ENCODE data around the gene FOXD4L1.
"Not testable (repeated sequence)": the region's sequence is repeated elsewhere in the genome, so short reads cannot be mapped to it uniquely, and the experiment has no call there.

The FOXD4L1 gene

GRCh38 chr2:113498365-113498764 lies at the start of gene FOXD4L1:
Gene FOXD4L1, plus strand, starts transcription at chr2:113498665. Its CDS starts 592 bp downstream, at chr2:113499257.
- not testable (repeated sequence) for DNase-seq

- DNase-seq: not testable (repeated sequence)
These were observed 32.7 kb upstream of the FOXD4L1 start for GRCh38 chr2:113465770-113466169.

GRCh38 chr2:113476688-113477368 lies 21.6 kb upstream of the FOXD4L1 start:
- DNase-seq: not testable (repeated sequence)

- DNase-seq: not testable (repeated sequence)
These were observed 1.9 kb upstream of the FOXD4L1 start for GRCh38 chr2:113496527-113496926.

GRCh38 chr2:113499019-113499885 lies 787 bp downstream of the FOXD4L1 start:
- DNase-seq: not testable (repeated sequence)

GRCh38 chr2:113499886-113500722 lies 1.6 kb downstream of the FOXD4L1 start:
- DNase-seq: not testable (repeated sequence)

- DNase-seq: not testable (repeated sequence)
These were observed 2.2 kb downstream of the FOXD4L1 start for GRCh38 chr2:113500723-113501038.

GRCh38 chr2:113502216-113503093 lies 4.0 kb downstream of the FOXD4L1 start:
- DNase-seq: not testable (repeated sequence)

- DNase-seq: not testable (repeated sequence)
These were observed 4.9 kb downstream of the FOXD4L1 start for GRCh38 chr2:113503094-113504042.

- not testable (repeated sequence) for DNase-seq
These were observed 5.6 kb downstream of the FOXD4L1 start for GRCh38 chr2:113504081-113504480.

GRCh38 chr2:113507394-113508140 lies 9.1 kb downstream of the FOXD4L1 start:
- DNase-seq: not testable (repeated sequence)

- DNase-seq: not testable (repeated sequence)
These were observed 9.7 kb downstream of the FOXD4L1 start for GRCh38 chr2:113508187-113508586.

GRCh38 chr2:113510913-113511312 lies 12.4 kb downstream of the FOXD4L1 start:
- not testable (repeated sequence) for DNase-seq

GRCh38 chr2:113511859-113512258 lies 13.4 kb downstream of the FOXD4L1 start:
- DNase-seq: not testable (repeated sequence)

GRCh38 chr2:113515457-113515856 lies 17.0 kb downstream of the FOXD4L1 start:
- DNase-seq: not testable (repeated sequence)

- DNase-seq: not testable (repeated sequence)
These were observed 17.5 kb downstream of the FOXD4L1 start for GRCh38 chr2:113515995-113516394.

GRCh38 chr2:113517025-113517424 lies 18.6 kb downstream of the FOXD4L1 start:
- not testable (repeated sequence) for DNase-seq

- not testable (repeated sequence) for DNase-seq
These were observed 22.4 kb downstream of the FOXD4L1 start for GRCh38 chr2:113520837-113521236.

- DNase-seq: not testable (repeated sequence)
These were observed 23.0 kb downstream of the FOXD4L1 start for GRCh38 chr2:113521492-113521891.

- not testable (repeated sequence) for DNase-seq
These were observed 26.5 kb downstream of the FOXD4L1 start for GRCh38 chr2:113524986-113525385.
